HPDE6-E6E7 (cell line): ENCODE results near the gene CBFA2T3.

Experiments
- DNase-seq: peaks from one replicate; pipeline ENCODE4 v3.0.0; 2011; ENCODE audit warnings: missing footprints; ENCODE audit errors: extremely low spot score

Gene CBFA2T3

DNA sequence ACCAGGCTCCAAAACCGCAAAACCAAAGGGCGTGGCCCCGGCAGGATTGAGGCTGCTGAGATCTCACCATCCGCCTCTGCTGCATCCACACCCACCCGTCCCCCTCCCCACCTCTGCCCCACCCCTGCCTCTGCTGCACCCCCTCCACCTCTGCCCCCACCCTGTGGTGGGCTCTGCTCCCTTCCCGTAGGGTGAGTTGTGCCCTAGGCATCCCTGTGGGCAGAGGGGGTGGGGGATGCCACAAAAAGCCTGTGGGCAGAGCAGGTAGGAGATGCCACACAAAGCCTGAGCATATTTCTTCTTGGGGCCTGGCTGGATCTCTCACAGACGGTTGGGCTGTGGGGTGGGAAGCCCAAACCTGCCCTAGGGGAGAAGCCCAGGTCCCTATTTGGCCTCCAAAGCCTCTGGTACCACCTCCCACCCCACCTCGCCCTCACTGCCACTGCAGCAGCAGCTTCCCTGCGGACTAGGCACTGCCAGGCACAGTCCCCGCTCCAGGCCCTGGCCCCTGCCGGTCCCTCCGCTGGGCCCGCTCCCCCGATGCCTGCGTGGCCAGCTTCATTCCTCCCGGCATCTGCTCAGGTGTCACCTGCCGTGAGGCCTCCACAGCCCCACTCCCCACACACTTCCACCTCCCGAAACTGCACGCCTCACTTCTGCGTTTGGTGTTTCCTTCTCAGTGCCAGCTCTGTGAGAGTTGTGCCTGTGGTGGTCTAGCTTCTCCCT lies 99.3 kb downstream of the CBFA2T3 start:
- DNase-seq: no peak

GRCh38 chr16:88876942-88877526 lies 100.0 kb downstream of the CBFA2T3 start:
- DNase-seq: no peak

DNA sequence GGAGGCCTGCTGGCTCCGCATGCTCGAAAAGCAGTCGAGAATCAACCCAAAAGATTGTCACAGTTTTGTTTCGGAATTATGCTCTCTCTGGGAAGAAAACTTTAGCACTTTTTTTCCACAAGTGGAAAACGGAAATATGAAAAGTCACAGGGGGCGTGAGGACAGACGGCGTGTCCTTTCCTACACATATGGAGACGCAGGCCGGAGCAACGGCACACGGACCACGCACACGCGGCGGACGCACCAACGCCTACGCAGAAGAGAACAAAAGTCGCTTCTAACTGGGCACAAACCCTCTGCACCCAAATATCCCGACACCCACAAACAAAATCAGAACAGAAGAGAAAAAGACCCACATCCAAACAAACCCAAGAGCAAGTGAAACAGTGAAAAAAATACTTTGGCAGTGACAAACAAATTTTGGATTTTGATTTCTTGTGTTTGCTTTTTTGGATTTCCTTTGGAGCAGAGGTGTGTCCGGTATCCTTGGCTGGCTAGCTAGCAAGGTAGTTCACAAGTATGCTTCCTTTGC lies 101.2 kb downstream of the CBFA2T3 start:
- DNase-seq: no peak

DNA sequence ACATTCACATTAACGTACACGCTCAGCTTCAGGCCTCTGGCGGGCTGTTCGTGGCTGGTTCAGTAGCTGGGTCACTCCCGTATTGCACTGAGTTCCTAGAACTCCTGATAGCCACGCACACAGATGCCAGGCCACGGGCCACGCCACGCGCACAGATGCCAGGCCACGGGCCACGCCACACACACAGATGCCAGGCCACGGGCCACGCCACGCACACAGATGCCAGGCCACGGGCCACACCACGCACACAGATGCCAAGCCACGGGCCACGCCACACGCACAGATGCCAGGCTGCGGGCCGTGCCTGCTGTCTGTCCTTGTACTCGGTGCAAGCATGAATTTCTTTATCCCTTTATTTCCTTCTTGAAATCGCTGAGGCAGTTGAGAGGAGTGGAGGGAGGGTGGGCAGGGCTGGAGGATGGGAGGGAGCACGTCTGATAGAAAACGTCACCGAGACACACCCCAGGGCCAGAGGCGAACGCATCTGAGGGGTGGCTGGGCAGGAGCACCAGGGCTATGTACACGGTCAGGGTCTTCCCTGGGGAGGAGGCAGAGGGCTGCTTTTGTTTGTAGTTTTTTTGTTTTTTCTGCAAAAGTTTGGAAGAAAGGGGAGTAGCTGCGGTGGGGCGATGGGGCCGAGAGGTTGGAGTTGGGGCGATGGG lies 101.9 kb downstream of the CBFA2T3 start:
- DNase-seq: no peak

DNA sequence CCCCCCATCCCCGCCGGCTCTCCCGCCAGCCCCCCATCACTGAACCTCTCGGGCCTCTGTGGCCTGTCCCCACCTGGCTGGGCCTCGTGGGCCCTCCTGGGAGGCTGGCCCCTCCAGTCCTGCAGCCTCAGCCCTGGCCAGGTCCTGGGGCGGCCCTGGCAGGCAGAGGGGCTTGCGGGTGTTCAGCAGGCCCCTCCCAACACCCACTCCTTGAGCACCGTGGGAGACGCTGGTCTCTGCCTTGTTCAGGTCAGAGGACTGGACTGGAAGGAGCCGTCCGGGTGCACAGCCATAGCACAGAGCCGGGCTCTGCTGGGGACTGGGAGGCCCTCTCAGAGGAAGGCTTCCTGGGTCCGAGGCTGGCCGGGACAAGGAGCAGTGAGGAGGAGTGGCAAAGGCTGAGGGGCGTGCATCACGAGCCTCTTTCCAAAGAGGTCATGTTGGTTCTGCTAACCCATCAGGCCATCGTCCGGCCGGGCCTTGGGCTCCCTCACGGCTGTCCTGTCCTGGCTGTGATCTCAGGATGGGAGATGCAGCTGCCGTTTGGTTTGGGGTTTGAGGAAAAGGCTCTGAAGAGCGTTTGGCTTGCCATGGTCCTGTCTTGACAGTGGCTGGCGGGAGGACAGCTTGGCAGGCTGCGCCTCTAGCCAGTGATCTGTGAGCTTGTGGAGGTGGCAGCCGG lies 104.2 kb downstream of the CBFA2T3 start:
- no peak for DNase-seq

DNA sequence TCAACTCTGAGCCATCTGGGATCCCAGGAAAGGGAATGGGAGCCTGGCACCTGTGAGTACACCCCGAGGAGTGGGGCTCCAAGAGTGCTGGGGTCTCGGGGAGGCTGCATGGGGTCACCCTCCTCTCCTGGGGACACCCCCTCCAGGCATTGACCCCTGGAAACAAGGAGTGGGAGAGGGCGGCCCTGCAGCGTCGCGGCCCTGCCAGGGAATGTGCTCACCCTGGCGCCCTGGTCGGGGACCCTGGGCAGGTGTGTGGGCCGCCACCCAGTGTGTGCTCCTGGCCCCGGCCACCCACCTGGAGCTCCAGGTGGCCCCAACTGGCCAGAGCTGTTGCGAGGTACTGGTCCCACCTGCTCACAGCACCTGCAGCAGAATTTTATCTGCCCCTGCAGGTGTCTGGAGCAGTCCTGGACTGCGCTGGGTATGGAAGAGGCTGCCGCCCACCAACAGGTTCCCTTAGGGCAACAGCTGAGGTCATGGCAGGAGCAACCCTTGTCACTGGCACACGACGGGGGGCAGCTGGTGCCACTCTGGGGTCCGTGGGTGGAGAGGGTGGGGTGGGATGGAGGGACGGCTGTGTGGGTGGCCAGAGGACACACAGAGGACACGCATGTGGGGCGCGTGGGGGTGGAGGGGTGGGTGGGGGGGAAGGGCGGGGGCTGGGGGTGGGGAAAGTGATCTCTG lies 105.1 kb downstream of the CBFA2T3 start:
- no peak for DNase-seq

DNA sequence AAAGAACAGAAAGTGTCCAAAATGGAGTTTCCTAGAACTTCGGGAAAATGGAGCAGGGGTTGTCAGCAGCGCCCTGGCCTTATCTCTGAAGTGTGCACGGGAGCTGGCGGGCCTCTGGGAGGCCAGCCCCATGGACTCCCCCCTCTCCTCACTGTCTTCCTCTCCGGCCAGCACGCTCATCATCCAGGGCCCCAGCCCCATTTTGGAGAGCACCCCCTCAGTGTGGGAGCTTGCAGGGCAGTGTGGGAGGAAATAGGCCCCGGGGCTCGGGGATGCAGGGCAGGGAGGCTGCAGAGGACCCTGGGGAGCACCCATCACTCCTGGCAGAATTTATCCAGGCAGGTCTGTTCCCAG lies 105.7 kb downstream of the CBFA2T3 start:
- DNase-seq: no peak

- DNase-seq: no peak
Measured at GRCh38 chr16:88870608-88871348, 106.2 kb downstream of the CBFA2T3 start.

DNA sequence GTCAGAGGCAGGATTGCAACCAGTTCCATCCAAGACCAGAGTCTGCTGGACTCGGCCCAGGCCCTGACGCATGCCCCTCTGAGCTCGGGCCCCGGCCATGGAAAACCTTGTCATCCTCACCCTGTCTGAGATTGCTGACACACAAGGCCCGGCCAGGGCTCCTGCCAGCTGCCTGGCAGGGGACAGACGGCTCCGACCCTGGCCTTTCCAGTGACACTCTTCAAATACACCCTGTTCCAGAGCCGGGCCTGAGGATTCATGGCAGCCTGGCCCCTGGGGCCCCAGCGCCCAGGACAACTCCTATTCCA lies 107.4 kb downstream of the CBFA2T3 start:
- DNase-seq: no peak

DNA sequence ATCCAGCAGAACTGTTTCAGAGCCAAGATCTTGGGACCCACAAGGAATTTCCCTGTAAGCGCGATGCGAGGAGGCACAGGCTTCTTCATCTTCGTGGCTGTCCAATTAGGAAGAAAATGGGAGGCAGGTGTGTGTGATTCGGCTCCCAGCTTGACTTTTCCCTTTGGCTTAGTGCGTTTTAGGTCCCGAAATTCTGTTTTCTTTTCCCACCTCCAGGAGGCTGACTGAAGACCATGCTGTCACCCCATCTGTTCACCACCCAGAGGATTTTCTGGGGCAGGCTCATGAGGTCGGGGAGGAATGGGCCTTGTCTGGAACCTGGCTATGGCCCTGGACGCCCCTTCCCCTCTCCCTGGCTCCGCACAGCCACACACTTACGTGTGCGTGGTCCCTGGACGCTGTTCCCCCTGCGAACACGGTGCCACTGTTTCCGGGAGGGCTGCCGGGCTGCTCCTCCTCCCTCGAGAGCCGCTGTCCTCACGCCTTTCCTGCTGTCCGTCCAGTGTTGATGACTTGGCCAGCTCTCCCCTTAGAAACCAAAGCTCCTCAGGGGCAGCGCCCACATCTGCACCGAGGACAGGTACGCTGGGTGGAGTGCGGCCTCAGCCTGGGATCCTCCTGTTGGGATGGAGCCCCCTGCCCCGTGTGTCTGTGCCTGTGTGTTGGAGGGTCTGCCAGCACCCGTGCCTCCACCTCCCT lies 107.9 kb downstream of the CBFA2T3 start:
- no peak for DNase-seq

- no peak for DNase-seq
Measured at GRCh38 chr16:88867581-88868246, 109.3 kb downstream of the CBFA2T3 start.

DNA sequence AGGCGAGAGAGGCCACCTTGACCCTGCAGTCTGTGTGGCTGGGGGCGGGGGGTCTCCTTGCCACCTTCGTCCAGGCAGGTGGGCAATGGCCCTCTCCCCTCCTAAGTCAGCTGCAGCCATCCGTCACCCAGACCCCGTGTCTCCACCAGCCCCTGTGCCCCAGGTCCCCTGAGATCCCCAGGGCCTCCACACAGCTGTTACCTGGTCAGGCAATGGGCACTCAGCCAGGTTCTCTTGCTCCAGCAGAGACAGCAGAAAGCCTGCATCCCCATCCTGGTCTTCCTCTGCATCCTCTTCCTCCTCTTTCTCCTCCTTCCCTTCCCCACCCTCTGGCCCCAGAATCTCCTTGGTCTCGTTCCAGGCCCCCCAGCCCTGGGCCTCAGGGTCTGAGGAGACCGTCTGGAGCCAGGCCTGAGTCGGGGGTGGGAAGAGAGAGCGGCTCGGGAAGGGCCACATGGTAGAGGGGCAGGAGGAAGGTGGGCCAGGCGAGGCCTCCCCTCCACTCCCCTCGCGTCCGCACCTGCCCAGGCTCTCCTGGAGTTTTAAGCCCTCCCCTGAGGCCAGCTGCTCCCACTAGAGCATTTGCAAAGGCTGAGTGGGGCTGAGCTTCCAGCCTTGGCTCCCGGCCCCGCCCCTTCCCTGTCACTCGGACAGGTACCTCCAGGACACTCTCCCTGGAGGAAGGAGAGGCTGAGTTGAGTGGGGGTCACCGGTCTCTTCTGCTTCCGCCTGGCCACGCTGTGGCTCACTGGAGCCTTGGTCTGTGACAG lies 110.7 kb downstream of the CBFA2T3 start, which contains the start of gene PABPN1L:
Gene PABPN1L, minus strand, starts transcription at position 510 of the 770 bp plus-strand sequence. Its CDS starts 54 bp downstream, at position 456.
- DNase-seq: no peak

- DNase-seq: no peak
Measured at GRCh38 chr16:88865742-88866141, 111.3 kb downstream of the CBFA2T3 start.

GRCh38 chr16:88865310-88865709 lies 111.7 kb downstream of the CBFA2T3 start:
- no peak for DNase-seq

GRCh38 chr16:88864521-88864920 lies 112.5 kb downstream of the CBFA2T3 start:
- DNase-seq: no peak

DNA sequence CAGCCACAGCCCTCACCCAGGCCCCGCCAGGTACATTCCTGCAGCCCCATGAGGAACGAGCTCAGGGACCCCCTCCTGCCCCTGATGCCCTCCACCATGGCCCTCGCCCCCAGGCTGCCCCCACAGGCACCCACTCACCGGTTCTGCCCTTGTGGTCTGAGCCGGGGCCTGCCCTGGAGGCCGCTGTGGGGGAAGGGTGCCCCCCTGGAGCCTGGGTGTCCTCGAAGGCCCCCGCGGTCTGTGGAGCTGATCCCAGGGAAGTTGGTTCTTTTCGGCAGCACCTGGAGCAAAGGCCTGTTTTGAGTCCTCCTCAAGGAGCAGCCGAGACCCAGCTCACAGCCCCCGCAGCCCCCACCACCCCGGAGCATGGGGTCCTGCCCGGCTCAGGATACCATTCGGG lies 112.9 kb downstream of the CBFA2T3 start:
- no peak for DNase-seq

- DNase-seq: no peak
Measured at GRCh38 chr16:88863426-88863825, 113.6 kb downstream of the CBFA2T3 start.

DNA sequence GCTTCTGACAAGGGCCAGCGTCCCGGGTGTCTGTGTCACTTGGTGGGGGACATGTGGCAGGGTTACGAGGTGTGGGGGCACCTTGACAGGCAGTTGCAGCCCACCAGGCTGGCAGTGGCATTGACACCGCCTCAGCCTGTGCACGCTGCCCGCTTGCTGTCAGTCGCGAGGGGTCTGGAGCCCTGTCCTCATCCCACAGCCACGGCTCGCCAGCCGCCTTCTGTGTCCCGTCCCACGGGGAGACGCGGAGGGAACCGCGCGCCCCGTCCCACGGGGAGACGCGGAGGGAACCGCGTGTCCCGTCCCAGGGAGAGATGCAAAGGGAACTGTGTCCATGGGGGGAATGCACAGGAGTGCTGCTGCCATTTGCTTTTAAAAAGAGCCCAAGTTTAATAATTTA lies 114.0 kb downstream of the CBFA2T3 start:
- no peak for DNase-seq

- no peak for DNase-seq
Measured at GRCh38 chr16:88861359-88861758, 115.6 kb downstream of the CBFA2T3 start.
